ENCODE measurements around the gene UNC119. TPM values are rescaled to one million over a fixed set of nuclear protein-coding genes. Genes with fewer than 3 reads are reported as not detected.

The UNC119 gene
- total RNA-seq, 1 experiment from 2014 or later, result 43.2 TPM

- TF ChIP-seq CTCF (IDR thresholded peaks at IDR 0.05 in 2 of 3, conservative IDR thresholded peaks at IDR 0.05 in 1 of 3; ENCODE audit: borderline replicate concordance in 1 of 3, insufficient read depth in 1 of 3, low read depth in 2 of 3, low read length in 2 of 3) (no peak), ELF1 (IDR thresholded peaks at IDR 0.05; ENCODE audit: borderline replicate concordance, low read depth) (no peak), CBX3 (IDR thresholded peaks at IDR 0.05; ENCODE audit: low read depth) (no peak), CEBPB (IDR thresholded peaks at IDR 0.05; ENCODE audit: low read depth) (no peak)
Observed at GRCh38 chr17:28508211-28508724, 44.2 kb downstream of the UNC119 start (continued).

- no peak overlapping the region for H3K27ac ChIP-seq (ENCODE audit: low read depth, low read length)
- RAD21 ChIA-PET (ENCODE audit: low non-redundant PET in 1 of 2, low total read pairs in 2 of 2, uncharacterized antibody in 2 of 2, unreplicated experiment in 2 of 2), result no interaction called here
- no TSS peak for BruUV-seq (replicated peaks)
- no peak for TF ChIP-seq POLR2A (IDR thresholded peaks at IDR 0.05; ENCODE audit: borderline replicate concordance, extremely low read depth, insufficient read depth, insufficient read length)
- TF ChIP-seq ATF3 (IDR thresholded peaks at IDR 0.05), result no peak
- TF ChIP-seq ZFX (IDR thresholded peaks at IDR 0.05), result no peak
- TF ChIP-seq SP1 (IDR thresholded peaks at IDR 0.05; ENCODE audit: low read depth), result no peak
- no peak for TF ChIP-seq SIN3A (IDR thresholded peaks at IDR 0.05; ENCODE audit: low read depth)
- TF ChIP-seq ZBTB33 (IDR thresholded peaks at IDR 0.05; ENCODE audit: extremely low read depth, insufficient replicate concordance, low read length), result no peak
- no peak for TF ChIP-seq TCF7L2 (IDR thresholded peaks at IDR 0.05; ENCODE audit: borderline replicate concordance, extremely low read depth, insufficient read depth, insufficient read length)
- TF ChIP-seq EGR1 (IDR thresholded peaks at IDR 0.05; ENCODE audit: low read depth), result no peak
- TF ChIP-seq REST (IDR thresholded peaks at IDR 0.05; ENCODE audit: low read depth), result no peak
- no peak for TF ChIP-seq SRF (IDR thresholded peaks at IDR 0.05; ENCODE audit: low read depth)
- no peak for TF ChIP-seq POLR2AphosphoS5 (IDR thresholded peaks at IDR 0.05; ENCODE audit: low read depth, low read length)
- no peak for TF ChIP-seq MAX (IDR thresholded peaks at IDR 0.05)
- TF ChIP-seq JUND (IDR thresholded peaks at IDR 0.05), result no peak
- TF ChIP-seq YY1 (IDR thresholded peaks at IDR 0.05; ENCODE audit: extremely low read depth, insufficient replicate concordance, low read depth, low read length), result no peak
- TF ChIP-seq ELF1 (IDR thresholded peaks at IDR 0.05; ENCODE audit: borderline replicate concordance, low read depth), result no peak
- TF ChIP-seq CBX3 (IDR thresholded peaks at IDR 0.05; ENCODE audit: low read depth), result no peak
Observed at GRCh38 chr17:28507567-28508203, 44.7 kb downstream of the UNC119 start.

More at GRCh38 chr17:28507567-28508203, 44.7 kb downstream of the UNC119 start:
- DNase-seq (ENCODE audit: low read depth, low spot score) (no peak), ATAC-seq (no peak)
- CTCF ChIA-PET, result no interaction called here
- no peak overlapping the region for H2AFZ ChIP-seq (ENCODE audit: low read depth, low read length, poor library complexity, severe bottlenecking)
- H3K36me3 ChIP-seq (ENCODE audit: control insufficient read depth in 1 of 2, insufficient read depth in 2 of 2, low read length in 2 of 2), result no peaks in the 10 kb centered on the region
- no peaks in the 10 kb centered on the region for H3K9me2 ChIP-seq (ENCODE audit: insufficient read depth)
- no peak overlapping the region for H3K9ac ChIP-seq (ENCODE audit: low read length)
- intact Hi-C loops (cut with micrococcal nuclease), result no loop called here
- no peaks in the 10 kb centered on the region for H3K9me3 ChIP-seq (ENCODE audit: control insufficient read depth in 1 of 2, insufficient read depth in 1 of 2, low read depth in 1 of 2, low read length in 2 of 2)
- no peaks in the 10 kb centered on the region for H3K4me1 ChIP-seq (ENCODE audit: control insufficient read depth in 1 of 2, insufficient read depth in 2 of 2, low read length in 2 of 2)
- H3K4me3 ChIP-seq (replicated peaks in 1 of 2; ENCODE audit: low read depth in 1 of 2, low read length in 2 of 2), result no peak overlapping the region
- H4K20me1 ChIP-seq (ENCODE audit: insufficient read depth), result no peaks in the 10 kb centered on the region
- H3K27me3 ChIP-seq (ENCODE audit: insufficient read depth, low read length), result peaks cover 4% of the 10 kb centered on the region; the same call in 1 of the 2 replicates
- H3K4me2 ChIP-seq (ENCODE audit: low read length), result no peak overlapping the region
- H3K79me2 ChIP-seq (ENCODE audit: insufficient read depth, low read length), result no peaks in the 10 kb centered on the region
- POLR2A ChIA-PET, result no interaction called here

All from HCT116 (cell line).